ENCODE results near the gene DSG3. TPM values are rescaled to one million over a fixed set of nuclear protein-coding genes. Genes with fewer than 3 reads are reported as not detected.

Gene DSG3
- polyA plus RNA-seq, 4 donors = not detected

DNA sequence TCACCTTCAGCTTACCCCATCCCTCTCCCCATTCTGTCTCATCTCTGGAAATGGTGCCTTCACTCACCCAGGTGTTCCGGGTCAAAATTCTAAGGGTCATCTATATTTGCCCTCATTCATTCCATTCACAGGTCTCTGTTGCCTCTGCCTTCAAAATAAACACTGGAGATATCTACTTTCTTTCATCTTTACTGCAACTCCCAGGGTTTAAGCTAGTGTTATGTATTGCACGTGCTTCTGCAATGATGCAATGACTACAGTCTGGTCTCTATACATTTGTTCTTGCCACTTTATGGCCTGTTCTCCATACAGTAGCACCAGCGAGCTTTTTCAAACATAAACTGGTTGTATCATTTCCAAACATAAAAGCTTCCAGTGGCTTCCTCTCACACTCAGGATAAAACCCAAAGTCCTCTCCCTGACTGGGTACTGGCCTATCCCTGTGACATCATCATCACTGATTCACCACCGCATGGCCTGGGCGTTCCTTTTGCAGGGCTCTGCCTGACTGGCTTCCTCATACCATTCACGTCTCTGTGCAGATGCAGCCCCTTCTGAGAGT lies 64.7 kb downstream of the DSG3 start:
- no peak for DNase-seq (ENCODE audit: low read depth in 4 of 4, low spot score in 3 of 4)

DNA sequence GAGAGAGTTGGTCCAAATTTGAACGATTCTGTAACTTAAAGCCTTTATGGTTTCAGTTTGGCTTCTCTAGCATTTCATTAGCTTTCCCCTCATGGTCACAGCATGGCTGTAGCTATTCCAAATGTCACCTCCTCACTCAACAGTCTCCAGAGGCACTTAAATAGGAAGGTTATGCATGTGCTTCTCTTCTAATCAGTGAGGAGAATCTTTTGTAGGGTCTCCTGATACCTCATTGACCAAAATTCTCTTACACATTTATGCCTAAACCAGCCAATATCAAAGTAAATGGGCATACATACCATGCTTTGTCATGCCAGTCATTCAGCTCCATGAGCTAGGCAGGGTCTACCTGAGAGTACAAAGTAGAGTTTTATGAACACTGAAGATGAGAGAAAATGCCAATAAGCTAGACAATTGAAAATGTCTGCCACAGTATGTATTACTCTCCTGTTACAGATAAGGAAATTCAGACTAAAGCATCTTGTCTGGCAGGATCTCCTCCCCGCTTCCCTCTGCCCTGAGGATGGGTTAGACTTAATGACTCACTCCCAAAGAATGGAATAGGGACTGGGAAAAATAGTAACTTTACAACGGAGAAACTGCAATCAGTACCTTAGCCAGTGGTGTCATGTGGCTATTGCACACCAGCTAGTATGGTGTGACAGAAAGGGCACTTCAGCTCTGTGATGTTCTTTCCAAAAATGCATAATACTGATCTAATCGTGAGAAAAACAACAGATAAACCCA lies 65.8 kb downstream of the DSG3 start:
- DNase-seq (ENCODE audit: low read depth in 4 of 4, low spot score in 3 of 4) = no peak

DNA sequence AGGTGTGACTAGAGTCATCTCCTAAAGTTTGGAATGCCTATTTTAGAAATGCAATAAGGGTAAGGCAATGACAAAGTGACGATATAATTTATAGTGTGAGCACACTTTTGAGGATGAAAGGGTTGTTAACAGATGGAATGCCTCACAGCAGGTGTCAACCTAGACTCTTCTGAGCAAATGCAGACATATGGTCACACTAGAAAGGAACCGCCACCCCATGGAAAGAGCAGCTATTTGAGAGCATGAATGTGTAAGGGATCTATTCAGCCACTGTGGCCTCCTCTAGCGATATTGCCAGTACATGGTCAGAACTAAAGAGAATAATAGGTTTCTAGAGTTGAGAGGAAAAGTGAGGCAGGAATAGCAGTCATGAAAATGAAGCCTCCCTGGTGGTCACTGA lies 68.9 kb downstream of the DSG3 start:
- DNase-seq (ENCODE audit: low read depth in 4 of 4, low spot score in 3 of 4) = no peak

DNA sequence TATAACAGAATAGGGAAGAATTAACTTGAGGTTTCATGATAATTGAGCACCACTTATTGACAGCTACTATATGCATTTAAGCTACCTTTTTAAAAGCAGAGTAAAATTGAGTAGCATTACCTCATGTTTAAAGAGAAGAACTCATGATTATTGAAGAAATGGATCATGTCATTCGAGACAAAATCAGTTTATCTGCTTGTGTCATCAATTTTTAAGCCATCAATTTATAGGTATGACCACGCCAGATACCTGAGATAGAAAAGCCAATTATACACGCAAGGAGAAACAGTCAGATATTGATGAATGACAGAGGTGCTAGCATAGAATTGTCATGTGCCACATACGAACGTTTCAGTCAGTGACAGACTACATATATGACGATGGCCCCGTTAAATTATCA lies 78.8 kb downstream of the DSG3 start:
- no peak for DNase-seq (ENCODE audit: low read depth in 4 of 4, low spot score in 3 of 4)

Other genes starting within 250 kb of the DSG3 start
- gene DSG1, start 129.6 kb upstream of the DSG3 start, polyA plus RNA-seq (ENCODE audit: insufficient read length in 4 of 4) = under 1 TPM; 0.06 to 0.18 (median 0.08) TPM
- under 1 TPM in 3 of 4 donors, not detected in 1; 0.04 to 0.05 (median 0.04) TPM for gene DSG4, start 71.0 kb upstream of the DSG3 start, polyA plus RNA-seq (ENCODE audit: insufficient read length in 4 of 4)
- 10 to 100 TPM; 12.3 to 58.3 (median 48.1) TPM for gene DSG2, start 50.4 kb downstream of the DSG3 start, polyA plus RNA-seq (ENCODE audit: insufficient read length in 4 of 4)
- 10 to 100 TPM in 1 of 4 donors, under 1 TPM in 2, not detected in 1; 0.46 to 15.8 (median 0.50) TPM for gene TTR, start 144.1 kb downstream of the DSG3 start, polyA plus RNA-seq (ENCODE audit: insufficient read length in 4 of 4)
- 10 to 100 TPM; 10.5 to 23.1 (median 17.0) TPM for gene B4GALT6, start 236.8 kb downstream of the DSG3 start, polyA plus RNA-seq (ENCODE audit: insufficient read length in 4 of 4)